ENCODE data around the gene PPP1CA. TPM values are rescaled to one million over a fixed set of nuclear protein-coding genes. Genes with fewer than 3 reads are reported as not detected.

The PPP1CA gene
- total and polyA plus RNA-seq, 2 donors (not counting 1 experiment from before 2014, with no cell fraction given), result 218 to 251 TPM

- ATAC-seq (ENCODE audit: low read depth) (peak; percentile 86), DNase-seq (peak; percentile 88)
- Histone ChIP-seq H3K9ac (ENCODE audit: low read length) (no peak overlapping the region), H3K27me3 (replicated peaks in 1 of 4; ENCODE audit: control extremely low read depth in 1 of 4, control insufficient read depth in 3 of 4, insufficient read depth in 4 of 4, low read length in 3 of 4) (no peaks in the 10 kb centered on the region), H3K4me3 (ENCODE audit: control extremely low read depth in 1 of 5, extremely low read depth in 1 of 5, insufficient read depth in 1 of 5, low read depth in 2 of 5, low read length in 4 of 5) (no peak overlapping the region), H3K4me2 (replicated peaks; ENCODE audit: low read depth, low read length, poor library complexity, severe bottlenecking) (peak overlapping the region; percentile 74), H3K79me2 (ENCODE audit: control insufficient read depth, insufficient read depth, low read length) (peaks cover 11% of the 10 kb centered on the region), H3K36me3 (replicated peaks in 1 of 2; ENCODE audit: control extremely low read depth in 1 of 2, control insufficient read depth in 1 of 2, extremely low read depth in 1 of 2, insufficient read depth in 2 of 2, low read length in 1 of 2) (no peaks in the 10 kb centered on the region), H4K20me1 (ENCODE audit: control insufficient read depth, insufficient read depth, low read length, poor library complexity, severe bottlenecking) (no peaks in the 10 kb centered on the region), H2AFZ (ENCODE audit: insufficient read depth, low read depth, low read length, poor library complexity, severe bottlenecking) (no peak overlapping the region), H3K27ac (ENCODE audit: low read length in 2 of 2) (peak overlapping the region in 1 of 2 donors; percentile 88), H3K4me1 (ENCODE audit: control insufficient read depth in 2 of 2, insufficient read depth in 2 of 2, low read length in 2 of 2) (peaks cover 22 to 33% of the 10 kb centered on the region in 2 donors), H3K9me3 (ENCODE audit: control extremely low read depth in 1 of 3, control insufficient read depth in 2 of 3, insufficient read depth in 1 of 3, low read length in 2 of 3) (no peaks in the 10 kb centered on the region)
- POLR2A ChIA-PET, result interaction anchor here (0.6 to 5.8 kb wide), 15 partner anchors 8 to 232 kb away, joined by 3 to 153 read pairs (median 4); partner anchors contain the start of genes CLCF1, GRK2, POLD4 and PPP1CA
- Mint-ChIP-seq H3K27ac (peak overlapping the region; percentile 92), H3K27me3 (no peaks in the 10 kb centered on the region), H3K4me3 (peak overlapping the region; percentile 84), H3K9me3 (ENCODE audit: insufficient read depth) (no peaks in the 10 kb centered on the region), H3K4me1 (peaks cover 22% of the 10 kb centered on the region)
- TF ChIP-seq CTCF (IDR thresholded peaks at IDR 0.05), result peak; percentile 96
- TF ChIP-seq EZH2 (IDR thresholded peaks at IDR 0.05; ENCODE audit: borderline replicate concordance, insufficient read depth, low read depth, low read length, poor library complexity, severe bottlenecking), result no peak
- WGBS (ENCODE audit: insufficient coverage), result 35% methylated on average over 8 of the region's 16 CpGs
- intact Hi-C loops (cut with micrococcal nuclease), result loop anchor here (1.0 to 5.0 kb wide), 6 partner anchors 25 to 140 kb away; partner anchors contain the start of gene ANKRD13D
- CTCF ChIA-PET, result interaction anchor here (0.6 to 42.2 kb wide), 34 partner anchors 8 to 329 kb away, joined by 3 to 2379 read pairs (median 5); partner anchors contain the start of genes ANKRD13D, CLCF1, PITPNM1 and POLD4
Observed at GRCh38 chr11:67382276-67383136, 19.2 kb downstream of the PPP1CA start.

Data from B cell (primary cell).